ENCODE results near the gene MYCBPAP. TPM values are rescaled to one million over a fixed set of nuclear protein-coding genes. Genes with fewer than 3 reads are reported as not detected.

The MYCBPAP gene
- total RNA-seq, 1 experiment from 2014 or later = 0.52 TPM

- CTCF ChIA-PET = interaction anchor here (0.6 to 1.1 kb wide), 2 partner anchors 19 to 27 kb away, joined by 3 read pairs; no protein-coding TSS in a partner anchor
- no peak overlapping the region for H3K4me3 Mint-ChIP-seq (ENCODE audit: low read depth, unreplicated experiment)
- peaks cover 9% of the 10 kb centered on the region for H3K36me3 Mint-ChIP-seq (ENCODE audit: insufficient read depth, unreplicated experiment)
Observed at GRCh38 chr17:50505591-50506130, 2.6 kb upstream of the MYCBPAP start.

GRCh38 chr17:50506298-50506697, 1.9 kb upstream of the MYCBPAP start:
- H3K4me3 Mint-ChIP-seq (ENCODE audit: low read depth, unreplicated experiment) = no peak overlapping the region
- no peak overlapping the region for H3K27ac Mint-ChIP-seq (ENCODE audit: unreplicated experiment)
- H3K9me3 Mint-ChIP-seq (ENCODE audit: low read depth, unreplicated experiment) = no peaks in the 10 kb centered on the region
- peaks cover 18% of the 10 kb centered on the region for H3K4me1 Mint-ChIP-seq (ENCODE audit: low read depth, unreplicated experiment)
- intact Hi-C loops (cut with micrococcal nuclease; ENCODE audit: unreplicated experiment) = no loop called here
- no TSS peak for BruUV-seq (replicated peaks)
- H3K27me3 Mint-ChIP-seq (ENCODE audit: unreplicated experiment) = peaks cover 19% of the 10 kb centered on the region
- H3K36me3 Mint-ChIP-seq (ENCODE audit: insufficient read depth, unreplicated experiment) = peaks cover 9% of the 10 kb centered on the region
- DNase-seq = no peak
- CTCF ChIA-PET = interaction anchor here (0.7 to 1.1 kb wide), 2 partner anchors 19 to 26 kb away, joined by 3 read pairs; partner anchors contain the start of gene EPN3
- no peak for TF ChIP-seq CTCF (IDR thresholded peaks at IDR 0.05; ENCODE audit: unreplicated experiment)

More at GRCh38 chr17:50505591-50506130, 2.6 kb upstream of the MYCBPAP start:
- Mint-ChIP-seq H3K27me3 (ENCODE audit: unreplicated experiment) (peaks cover 19% of the 10 kb centered on the region), H3K9me3 (ENCODE audit: low read depth, unreplicated experiment) (no peaks in the 10 kb centered on the region), H3K27ac (ENCODE audit: unreplicated experiment) (no peak overlapping the region), H3K4me1 (ENCODE audit: low read depth, unreplicated experiment) (peaks cover 12% of the 10 kb centered on the region)
- intact Hi-C loops (cut with micrococcal nuclease; ENCODE audit: unreplicated experiment) = no loop called here
- no TSS peak for BruUV-seq (replicated peaks)
- DNase-seq = no peak
- no peak for TF ChIP-seq CTCF (IDR thresholded peaks at IDR 0.05; ENCODE audit: unreplicated experiment)

GRCh38 chr17:50508573-50509460, 578 bp downstream of the MYCBPAP start:
- DNase-seq = no peak
- Mint-ChIP-seq H3K36me3 (ENCODE audit: insufficient read depth, unreplicated experiment) (peaks cover 9% of the 10 kb centered on the region), H3K27me3 (ENCODE audit: unreplicated experiment) (peaks cover 9% of the 10 kb centered on the region), H3K4me3 (ENCODE audit: low read depth, unreplicated experiment) (peak overlapping the region; percentile 76), H3K9me3 (ENCODE audit: low read depth, unreplicated experiment) (no peaks in the 10 kb centered on the region), H3K27ac (ENCODE audit: unreplicated experiment) (no peak overlapping the region), H3K4me1 (ENCODE audit: low read depth, unreplicated experiment) (peaks cover 28% of the 10 kb centered on the region)
- CTCF ChIA-PET = no interaction called here
- intact Hi-C loops (cut with micrococcal nuclease; ENCODE audit: unreplicated experiment) = no loop called here
- BruUV-seq (replicated peaks) = no TSS peak
- TF ChIP-seq CTCF (IDR thresholded peaks at IDR 0.05; ENCODE audit: unreplicated experiment) = peak; percentile 42

- no peaks in the 10 kb centered on the region for H3K27me3 Mint-ChIP-seq (ENCODE audit: unreplicated experiment)
- H3K27ac Mint-ChIP-seq (ENCODE audit: unreplicated experiment) = peak overlapping the region; percentile 32
- H3K9me3 Mint-ChIP-seq (ENCODE audit: low read depth, unreplicated experiment) = no peaks in the 10 kb centered on the region
- CTCF ChIA-PET = interaction anchor here (1.4 kb wide), 1 partner anchor 10 kb away, joined by 4 read pairs; no protein-coding TSS in a partner anchor
- no peak for TF ChIP-seq CTCF (IDR thresholded peaks at IDR 0.05; ENCODE audit: unreplicated experiment)
- no TSS peak for BruUV-seq (replicated peaks)
- H3K4me3 Mint-ChIP-seq (ENCODE audit: low read depth, unreplicated experiment) = no peak overlapping the region
- H3K36me3 Mint-ChIP-seq (ENCODE audit: insufficient read depth, unreplicated experiment) = peaks cover 9% of the 10 kb centered on the region
- peaks cover 28% of the 10 kb centered on the region for H3K4me1 Mint-ChIP-seq (ENCODE audit: low read depth, unreplicated experiment)
- intact Hi-C loops (cut with micrococcal nuclease; ENCODE audit: unreplicated experiment) = no loop called here
- DNase-seq = peak; percentile 48
Observed at GRCh38 chr17:50511058-50511457, 2.8 kb downstream of the MYCBPAP start.
